Hepatocyte (in vitro differentiated cells): ENCODE results near the gene TTC33. TPM values are rescaled to one million over a fixed set of nuclear protein-coding genes. Genes with fewer than 3 reads are reported as not detected.

Experiments used
- DNase-seq: peaks from one replicate; pipeline ENCODE4 v3.0.0-alpha.2; 2016; ENCODE audit warnings: low spot score
- H2AFZ ChIP-seq: fragments of 200-600 bp; sonication (generic); 2 replicates; pipeline ENCODE4 v1.6.0; 2016; ENCODE audit warnings: antibody characterized with exemption, mild to moderate bottlenecking
- H3K27ac ChIP-seq: fragments of 200-600 bp; sonication (generic); 2 replicates; pipeline ENCODE4 v1.5.1; 2016; ENCODE audit warnings: mild to moderate bottlenecking
- H3K27me3 ChIP-seq: fragments of 200-600 bp; sonication (generic); 2 replicates; pipeline ENCODE4 v1.6.1; 2016
- H3K36me3 ChIP-seq: fragments of 200-600 bp; sonication (generic); replicated peaks from 2 replicates; pipeline ENCODE4 v1.5.1; 2016; ENCODE audit warnings: low read depth; ENCODE audit not compliant: insufficient read depth
- H3K4me1 ChIP-seq: fragments of 200-600 bp; sonication (generic); 2 replicates; pipeline ENCODE4 v1.5.1; 2016; ENCODE audit warnings: mild to moderate bottlenecking, moderate library complexity; ENCODE audit not compliant: insufficient read depth
- H3K4me2 ChIP-seq: fragments of 200-600 bp; sonication (generic); 2 replicates; pipeline ENCODE4 v1.6.0; 2016
- H3K4me3 ChIP-seq: fragments of 200-600 bp; sonication (generic); 2 replicates; pipeline ENCODE4 v1.5.1; 2016; ENCODE audit warnings: mild to moderate bottlenecking
- H3K79me2 ChIP-seq: fragments of 200-600 bp; sonication (generic); 2 replicates; pipeline ENCODE4 v1.6.0; 2017; ENCODE audit warnings: mild to moderate bottlenecking
- H3K9me2 ChIP-seq: fragments of 200-600 bp; sonication (generic); replicated peaks from 2 replicates; pipeline ENCODE4 v1.6.0; 2017; ENCODE audit warnings: mild to moderate bottlenecking; ENCODE audit not compliant: insufficient read depth
- H3K9me3 ChIP-seq: fragments of 200-600 bp; sonication (generic); 2 replicates; pipeline ENCODE4 v1.5.1; 2016; ENCODE audit warnings: low read depth, mild to moderate bottlenecking
- H4K20me1 ChIP-seq: fragments of 200-600 bp; sonication (generic); 2 replicates; pipeline ENCODE4 v1.6.0; 2016; ENCODE audit warnings: mild to moderate bottlenecking; ENCODE audit not compliant: insufficient read depth, poor library complexity, severe bottlenecking
- CTCF ChIP-seq: fragments of 200-600 bp; sonication (generic); IDR thresholded peaks from 2 replicates; pipeline ENCODE4 v1.5.1; 2016; ENCODE audit warnings: antibody characterized with exemption, mild to moderate bottlenecking; ENCODE audit not compliant: poor library complexity
- EZH2 ChIP-seq: fragments of 200-600 bp; sonication (generic); IDR thresholded peaks from 2 replicates; pipeline ENCODE4 v1.6.1; 2016; ENCODE audit warnings: antibody characterized with exemption, mild to moderate bottlenecking, borderline replicate concordance
- EZH2phosphoT487 ChIP-seq: fragments of 200-600 bp; sonication (generic); IDR thresholded peaks from one replicate; pipeline ENCODE4 v1.6.1; 2018; ENCODE audit warnings: antibody characterized with exemption, mild to moderate bottlenecking, low read depth, moderate library complexity; ENCODE audit not compliant: unreplicated experiment, severe bottlenecking
- WGBS: methylation state at CpG from one replicate; pipeline ENCODE4 v1.1.6; 2016; ENCODE audit warnings: low lambda C conversion rate; ENCODE audit errors: missing lambda C conversion rate; 5-methylcytosine and 5-hydroxymethylcytosine counted together
- polyA plus RNA-seq: library from polyadenylated mRNA; unstranded; fragments of >200 nt; fragmentation: Nextera tagmentation; extraction: Ambion mirVana; gene quantifications from 2 replicates; pipeline ENCODE4 v1.2.1, GENCODE V29; 2016
- total RNA-seq: library from RNA; depleted of rRNA; stranded (reverse); fragments of >200 nt; gene quantifications from 2 replicates; pipeline ENCODE4 v1.2.3, GENCODE V29; 2014

Gene TTC33
- total and polyA plus RNA-seq, 2 experiments from 2014 or later: 5.6 to 19.3 TPM

GRCh38 chr5:40575921-40576320 is 179.8 kb downstream of the TTC33 start:
- Histone ChIP-seq H3K79me2 (no peaks in the 10 kb centered on the region), H3K4me1 (no peaks in the 10 kb centered on the region), H3K36me3 (no peaks in the 10 kb centered on the region), H3K4me3 (no peak overlapping the region), H3K9me3 (no peaks in the 10 kb centered on the region), H3K27ac (no peak overlapping the region), H4K20me1 (no peaks in the 10 kb centered on the region), H3K9me2 (no peaks in the 10 kb centered on the region), H2AFZ (no peak overlapping the region), H3K27me3 (no peaks in the 10 kb centered on the region), H3K4me2 (no peak overlapping the region)
- TF ChIP-seq EZH2phosphoT487: no peak
- TF ChIP-seq EZH2: no peak
- no peak for DNase-seq
- WGBS: 82% methylated on average over 3 of the region's 3 CpGs

GRCh38 chr5:40575411-40575810 is 180.3 kb downstream of the TTC33 start:
- no peak for DNase-seq
- H3K27ac ChIP-seq: no peak overlapping the region
- H2AFZ ChIP-seq: no peak overlapping the region
- WGBS: 69% methylated on average over 1 of the region's 1 CpG
- H3K4me3 ChIP-seq: no peak overlapping the region
- no peaks in the 10 kb centered on the region for H3K79me2 ChIP-seq
- H3K27me3 ChIP-seq: no peaks in the 10 kb centered on the region
- H3K4me1 ChIP-seq: no peaks in the 10 kb centered on the region
- no peaks in the 10 kb centered on the region for H3K9me2 ChIP-seq
- no peaks in the 10 kb centered on the region for H3K36me3 ChIP-seq
- H4K20me1 ChIP-seq: no peaks in the 10 kb centered on the region
- TF ChIP-seq EZH2: no peak
- no peak for TF ChIP-seq EZH2phosphoT487
- TF ChIP-seq CTCF: no peak
- H3K4me2 ChIP-seq: no peak overlapping the region
- no peaks in the 10 kb centered on the region for H3K9me3 ChIP-seq

GRCh38 chr5:40572937-40573336 is 182.8 kb downstream of the TTC33 start:
- TF ChIP-seq EZH2 (no peak), CTCF (no peak), EZH2phosphoT487 (no peak)
- H3K9me3 ChIP-seq: no peaks in the 10 kb centered on the region
- H4K20me1 ChIP-seq: no peaks in the 10 kb centered on the region
- H3K9me2 ChIP-seq: no peaks in the 10 kb centered on the region
- H3K4me2 ChIP-seq: no peak overlapping the region
- H3K79me2 ChIP-seq: no peaks in the 10 kb centered on the region
- H3K4me1 ChIP-seq: no peaks in the 10 kb centered on the region
- H2AFZ ChIP-seq: no peak overlapping the region
- no peak for DNase-seq
- H3K4me3 ChIP-seq: no peak overlapping the region
- no peaks in the 10 kb centered on the region for H3K36me3 ChIP-seq
- 51% methylated on average over 2 of the region's 2 CpGs for WGBS
- H3K27me3 ChIP-seq: no peaks in the 10 kb centered on the region
- no peak overlapping the region for H3K27ac ChIP-seq

GRCh38 chr5:40572391-40572790 is 183.4 kb downstream of the TTC33 start:
- no peaks in the 10 kb centered on the region for H4K20me1 ChIP-seq
- no peaks in the 10 kb centered on the region for H3K79me2 ChIP-seq
- 79% methylated on average over 6 of the region's 6 CpGs for WGBS
- no peaks in the 10 kb centered on the region for H3K9me3 ChIP-seq
- H3K27ac ChIP-seq: no peak overlapping the region
- DNase-seq: no peak
- no peaks in the 10 kb centered on the region for H3K27me3 ChIP-seq
- no peak overlapping the region for H3K4me3 ChIP-seq
- no peak overlapping the region for H3K4me2 ChIP-seq
- TF ChIP-seq CTCF: no peak
- H2AFZ ChIP-seq: no peak overlapping the region
- H3K36me3 ChIP-seq: no peaks in the 10 kb centered on the region
- no peaks in the 10 kb centered on the region for H3K4me1 ChIP-seq
- no peaks in the 10 kb centered on the region for H3K9me2 ChIP-seq
